SK-N-SH treated with all-trans-retinoic acid at 6 μM for 48 hours (cell line): ENCODE measurements around the gene GREB1L.

ENCODE experiments used
- ATAC-seq: fragments of 200-7000 bp; cut with Tn5 transposase; 3 replicates; pipeline ENCODE4 v1.9.1; 2020; ENCODE audit warnings: mild to moderate bottlenecking, moderate library complexity
- ARNTL ChIP-seq: fragments of 450-650 bp; formaldehyde crosslinking; IDR thresholded peaks from 2 replicates; pipeline ENCODE4 v1.5.0; 2020; ENCODE audit warnings: low read depth, mild to moderate bottlenecking, moderate library complexity, borderline replicate concordance
- BACH2 ChIP-seq: fragments of 250-450 bp; sonication (Bioruptor Pico); IDR thresholded peaks from 2 replicates; pipeline ENCODE4 v1.9.0; 2021; ENCODE audit warnings: mild to moderate bottlenecking, borderline replicate concordance
- CSDC2 ChIP-seq: fragments of 250-450 bp; sonication (Bioruptor Pico); IDR thresholded peaks from 2 replicates; pipeline ENCODE4 v1.5.0; 2020; ENCODE audit warnings: mild to moderate bottlenecking, moderate library complexity
- ESRRG ChIP-seq: fragments of 250-450 bp; sonication (Bioruptor Pico); IDR thresholded peaks from 2 replicates; pipeline ENCODE4 v1.6.1; 2021; ENCODE audit warnings: mild to moderate bottlenecking
- GLIS3 ChIP-seq: fragments of 250-450 bp; sonication (Bioruptor Pico); IDR thresholded peaks from 2 replicates; pipeline ENCODE4 v1.5.0; 2020; ENCODE audit warnings: mild to moderate bottlenecking, moderate library complexity
- ISL1 ChIP-seq: fragments of 250-450 bp; sonication (Bioruptor Pico); IDR thresholded peaks from 2 replicates; pipeline ENCODE4 v2.1.2; 2022; ENCODE audit warnings: mild to moderate bottlenecking, moderate library complexity
- OSR1 ChIP-seq: fragments of 250-450 bp; sonication (Bioruptor Pico); IDR thresholded peaks from 2 replicates; pipeline ENCODE4 v1.8.0; 2022; ENCODE audit warnings: moderate library complexity, mild to moderate bottlenecking, inconsistent platforms
- PPARA ChIP-seq: fragments of 250-450 bp; sonication (Bioruptor Pico); IDR thresholded peaks from 2 replicates; pipeline ENCODE4 v1.5.0; 2020; ENCODE audit warnings: mild to moderate bottlenecking, borderline replicate concordance
- RARB ChIP-seq: fragments of 250-450 bp; sonication (Bioruptor Pico); IDR thresholded peaks from 2 replicates; pipeline ENCODE4 v1.8.0; 2021; ENCODE audit warnings: mild to moderate bottlenecking, moderate library complexity
- SNAI2 ChIP-seq: fragments of 250-450 bp; sonication (Bioruptor Pico); IDR thresholded peaks from 2 replicates; pipeline ENCODE4 v1.5.0; 2020; ENCODE audit warnings: mild to moderate bottlenecking, moderate library complexity
- TCF4 ChIP-seq: fragments of 250-450 bp; sonication (Bioruptor Pico); IDR thresholded peaks from 2 replicates; pipeline ENCODE4 v1.8.0; 2021; ENCODE audit warnings: mild to moderate bottlenecking, moderate library complexity, borderline replicate concordance
- TOX ChIP-seq: fragments of 250-450 bp; sonication (Bioruptor Pico); IDR thresholded peaks from 2 replicates; pipeline ENCODE4 v1.8.0; 2021; ENCODE audit warnings: mild to moderate bottlenecking, moderate library complexity, borderline replicate concordance
- ZFP30 ChIP-seq: fragments of 450-650 bp; formaldehyde crosslinking; IDR thresholded peaks from 2 replicates; pipeline ENCODE4 v1.5.0; 2022; ENCODE audit warnings: mild to moderate bottlenecking, moderate library complexity
- ZNF565 ChIP-seq: fragments of 450-650 bp; formaldehyde crosslinking; conservative IDR thresholded peaks from 2 replicates; pipeline ENCODE4 v1.5.0; 2020; ENCODE audit warnings: low read depth, mild to moderate bottlenecking, moderate library complexity
- ZNF70 ChIP-seq: fragments of 450-650 bp; formaldehyde crosslinking; IDR thresholded peaks from 2 replicates; pipeline ENCODE4 v1.5.0; 2020; ENCODE audit warnings: mild to moderate bottlenecking, moderate library complexity
- ZNF8 ChIP-seq: fragments of 450-650 bp; formaldehyde crosslinking; IDR thresholded peaks from 2 replicates; pipeline ENCODE4 v1.5.0; 2020; ENCODE audit warnings: mild to moderate bottlenecking, moderate library complexity
- TF ChIP-seq, protein P1 (sequence below): fragments of 250-450 bp; sonication (Bioruptor Pico); IDR thresholded peaks from 2 replicates; pipeline ENCODE4 v1.8.0; 2021; ENCODE audit warnings: low read depth, mild to moderate bottlenecking, moderate library complexity, borderline replicate concordance
- TF ChIP-seq, protein P2 (sequence below): fragments of 250-450 bp; sonication (Bioruptor Pico); IDR thresholded peaks from 2 replicates; pipeline ENCODE4 v1.5.0; 2020; ENCODE audit warnings: mild to moderate bottlenecking, moderate library complexity
- TF ChIP-seq, protein P3 (sequence below): fragments of 250-450 bp; sonication (Bioruptor Pico); IDR thresholded peaks from 2 replicates; pipeline ENCODE4 v1.5.1; 2020; ENCODE audit warnings: low read depth, mild to moderate bottlenecking, moderate library complexity
- TF ChIP-seq, protein P4 (sequence below): fragments of 250-450 bp; sonication (Bioruptor Pico); IDR thresholded peaks from 2 replicates; pipeline ENCODE4 v1.5.1; 2021; ENCODE audit warnings: mild to moderate bottlenecking, moderate library complexity
- TF ChIP-seq, protein P5 (sequence below): fragments of 250-450 bp; sonication (Bioruptor Pico); IDR thresholded peaks from 2 replicates; pipeline ENCODE4 v1.8.0; 2020; ENCODE audit warnings: mild to moderate bottlenecking, moderate library complexity, borderline replicate concordance

Gene GREB1L

DNA sequence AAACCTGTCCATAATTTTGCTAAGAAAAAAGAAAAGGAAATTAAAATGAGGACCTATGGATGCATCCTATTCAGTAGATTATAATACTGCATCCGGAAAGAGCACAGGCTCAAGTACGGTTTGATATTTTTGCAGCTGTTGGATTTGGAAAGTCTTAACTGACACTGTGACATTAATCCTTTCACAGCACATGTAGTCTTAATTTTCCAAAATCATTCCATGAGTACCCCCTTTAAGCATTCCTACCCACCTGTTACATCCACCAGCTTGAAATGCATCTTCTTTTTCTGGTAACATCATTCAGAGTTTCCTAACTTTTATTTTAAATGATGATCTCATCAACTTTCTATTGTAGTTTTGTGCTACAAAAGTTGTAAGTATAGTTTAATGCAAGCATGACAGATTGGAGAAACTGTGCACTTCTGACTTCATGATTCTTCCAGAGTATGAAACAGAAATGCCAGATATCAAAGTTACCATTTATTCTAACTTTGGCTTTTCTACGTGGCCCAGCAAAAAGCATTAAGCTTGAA, 244.9 kb downstream of the GREB1L start:
- no peak for ATAC-seq
- TF ChIP-seq GLIS3 (CRISPR knock-in tag) (no peak), ISL1 (no peak), BACH2 (no peak)

DNA sequence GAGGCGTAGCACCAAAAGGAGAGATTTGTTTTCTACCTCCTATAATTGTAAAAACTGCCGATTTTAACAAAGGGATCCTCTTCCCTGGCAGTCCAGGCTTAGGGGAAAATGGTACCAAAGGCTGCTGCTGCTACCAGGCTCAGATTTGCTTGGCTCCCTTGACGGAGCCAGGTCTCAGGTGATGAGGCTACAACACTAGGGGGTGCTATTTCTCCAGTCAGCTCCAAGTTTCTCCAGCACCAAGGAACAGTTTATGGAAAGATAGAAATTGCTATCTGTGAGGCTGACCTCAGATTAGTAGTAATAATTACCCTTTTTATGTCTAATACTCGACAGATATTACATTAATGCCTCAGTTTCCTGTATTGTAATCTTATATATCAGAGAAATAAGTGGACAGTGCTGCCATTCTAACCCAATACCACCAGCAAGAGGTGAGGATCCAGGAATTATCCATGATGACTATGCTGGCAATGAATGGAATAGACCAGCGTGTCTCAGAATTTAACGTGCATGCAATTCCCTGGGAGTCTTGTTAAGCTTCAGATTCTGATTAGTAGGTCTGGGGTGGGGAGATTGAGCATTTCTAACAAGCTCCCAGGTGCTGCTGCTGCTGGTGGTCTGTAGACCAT, 247.2 kb downstream of the GREB1L start:
- ATAC-seq = peak; percentile 96
- TF ChIP-seq, protein P1, sequence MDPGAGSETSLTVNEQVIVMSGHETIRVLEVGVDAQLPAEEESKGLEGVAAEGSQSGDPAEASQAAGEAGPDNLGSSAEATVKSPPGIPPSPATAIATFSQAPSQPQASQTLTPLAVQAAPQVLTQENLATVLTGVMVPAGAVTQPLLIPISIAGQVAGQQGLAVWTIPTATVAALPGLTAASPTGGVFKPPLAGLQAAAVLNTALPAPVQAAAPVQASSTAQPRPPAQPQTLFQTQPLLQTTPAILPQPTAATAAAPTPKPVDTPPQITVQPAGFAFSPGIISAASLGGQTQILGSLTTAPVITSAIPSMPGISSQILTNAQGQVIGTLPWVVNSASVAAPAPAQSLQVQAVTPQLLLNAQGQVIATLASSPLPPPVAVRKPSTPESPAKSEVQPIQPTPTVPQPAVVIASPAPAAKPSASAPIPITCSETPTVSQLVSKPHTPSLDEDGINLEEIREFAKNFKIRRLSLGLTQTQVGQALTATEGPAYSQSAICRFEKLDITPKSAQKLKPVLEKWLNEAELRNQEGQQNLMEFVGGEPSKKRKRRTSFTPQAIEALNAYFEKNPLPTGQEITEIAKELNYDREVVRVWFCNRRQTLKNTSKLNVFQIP = no peak
- no peak for TF ChIP-seq ESRRG (CRISPR knock-in tag)
- no peak for TF ChIP-seq ZNF70
- TF ChIP-seq, protein P2, sequence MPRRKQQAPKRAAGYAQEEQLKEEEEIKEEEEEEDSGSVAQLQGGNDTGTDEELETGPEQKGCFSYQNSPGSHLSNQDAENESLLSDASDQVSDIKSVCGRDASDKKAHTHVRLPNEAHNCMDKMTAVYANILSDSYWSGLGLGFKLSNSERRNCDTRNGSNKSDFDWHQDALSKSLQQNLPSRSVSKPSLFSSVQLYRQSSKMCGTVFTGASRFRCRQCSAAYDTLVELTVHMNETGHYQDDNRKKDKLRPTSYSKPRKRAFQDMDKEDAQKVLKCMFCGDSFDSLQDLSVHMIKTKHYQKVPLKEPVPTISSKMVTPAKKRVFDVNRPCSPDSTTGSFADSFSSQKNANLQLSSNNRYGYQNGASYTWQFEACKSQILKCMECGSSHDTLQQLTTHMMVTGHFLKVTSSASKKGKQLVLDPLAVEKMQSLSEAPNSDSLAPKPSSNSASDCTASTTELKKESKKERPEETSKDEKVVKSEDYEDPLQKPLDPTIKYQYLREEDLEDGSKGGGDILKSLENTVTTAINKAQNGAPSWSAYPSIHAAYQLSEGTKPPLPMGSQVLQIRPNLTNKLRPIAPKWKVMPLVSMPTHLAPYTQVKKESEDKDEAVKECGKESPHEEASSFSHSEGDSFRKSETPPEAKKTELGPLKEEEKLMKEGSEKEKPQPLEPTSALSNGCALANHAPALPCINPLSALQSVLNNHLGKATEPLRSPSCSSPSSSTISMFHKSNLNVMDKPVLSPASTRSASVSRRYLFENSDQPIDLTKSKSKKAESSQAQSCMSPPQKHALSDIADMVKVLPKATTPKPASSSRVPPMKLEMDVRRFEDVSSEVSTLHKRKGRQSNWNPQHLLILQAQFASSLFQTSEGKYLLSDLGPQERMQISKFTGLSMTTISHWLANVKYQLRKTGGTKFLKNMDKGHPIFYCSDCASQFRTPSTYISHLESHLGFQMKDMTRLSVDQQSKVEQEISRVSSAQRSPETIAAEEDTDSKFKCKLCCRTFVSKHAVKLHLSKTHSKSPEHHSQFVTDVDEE (CRISPR knock-in tag) = no peak
- TF ChIP-seq ZNF565 (CRISPR knock-in tag) = no peak
- TF ChIP-seq ZNF8 (CRISPR knock-in tag) = no peak
- TF ChIP-seq, protein P3, sequence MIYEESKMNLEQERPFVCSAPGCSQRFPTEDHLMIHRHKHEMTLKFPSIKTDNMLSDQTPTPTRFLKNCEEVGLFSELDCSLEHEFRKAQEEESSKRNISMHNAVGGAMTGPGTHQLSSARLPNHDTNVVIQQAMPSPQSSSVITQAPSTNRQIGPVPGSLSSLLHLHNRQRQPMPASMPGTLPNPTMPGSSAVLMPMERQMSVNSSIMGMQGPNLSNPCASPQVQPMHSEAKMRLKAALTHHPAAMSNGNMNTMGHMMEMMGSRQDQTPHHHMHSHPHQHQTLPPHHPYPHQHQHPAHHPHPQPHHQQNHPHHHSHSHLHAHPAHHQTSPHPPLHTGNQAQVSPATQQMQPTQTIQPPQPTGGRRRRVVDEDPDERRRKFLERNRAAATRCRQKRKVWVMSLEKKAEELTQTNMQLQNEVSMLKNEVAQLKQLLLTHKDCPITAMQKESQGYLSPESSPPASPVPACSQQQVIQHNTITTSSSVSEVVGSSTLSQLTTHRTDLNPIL (CRISPR knock-in tag) = no peak
- TF ChIP-seq, protein P4, sequence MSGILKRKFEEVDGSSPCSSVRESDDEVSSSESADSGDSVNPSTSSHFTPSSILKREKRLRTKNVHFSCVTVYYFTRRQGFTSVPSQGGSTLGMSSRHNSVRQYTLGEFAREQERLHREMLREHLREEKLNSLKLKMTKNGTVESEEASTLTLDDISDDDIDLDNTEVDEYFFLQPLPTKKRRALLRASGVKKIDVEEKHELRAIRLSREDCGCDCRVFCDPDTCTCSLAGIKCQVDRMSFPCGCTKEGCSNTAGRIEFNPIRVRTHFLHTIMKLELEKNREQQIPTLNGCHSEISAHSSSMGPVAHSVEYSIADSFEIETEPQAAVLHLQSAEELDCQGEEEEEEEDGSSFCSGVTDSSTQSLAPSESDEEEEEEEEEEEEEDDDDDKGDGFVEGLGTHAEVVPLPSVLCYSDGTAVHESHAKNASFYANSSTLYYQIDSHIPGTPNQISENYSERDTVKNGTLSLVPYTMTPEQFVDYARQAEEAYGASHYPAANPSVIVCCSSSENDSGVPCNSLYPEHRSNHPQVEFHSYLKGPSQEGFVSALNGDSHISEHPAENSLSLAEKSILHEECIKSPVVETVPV (CRISPR knock-in tag) = no peak
- TF ChIP-seq TCF4 (CRISPR knock-in tag) = no peak
- no peak for TF ChIP-seq ARNTL (CRISPR knock-in tag)
- TF ChIP-seq SNAI2 (CRISPR knock-in tag) = no peak
- TF ChIP-seq ZFP30 (CRISPR knock-in tag) = no peak
- no peak for TF ChIP-seq PPARA (CRISPR knock-in tag)
- TF ChIP-seq TOX (CRISPR knock-in tag) = no peak
- TF ChIP-seq GLIS3 (CRISPR knock-in tag) = no peak
- TF ChIP-seq CSDC2 = no peak
- TF ChIP-seq OSR1 (CRISPR knock-in tag) = no peak
- TF ChIP-seq, protein P5, sequence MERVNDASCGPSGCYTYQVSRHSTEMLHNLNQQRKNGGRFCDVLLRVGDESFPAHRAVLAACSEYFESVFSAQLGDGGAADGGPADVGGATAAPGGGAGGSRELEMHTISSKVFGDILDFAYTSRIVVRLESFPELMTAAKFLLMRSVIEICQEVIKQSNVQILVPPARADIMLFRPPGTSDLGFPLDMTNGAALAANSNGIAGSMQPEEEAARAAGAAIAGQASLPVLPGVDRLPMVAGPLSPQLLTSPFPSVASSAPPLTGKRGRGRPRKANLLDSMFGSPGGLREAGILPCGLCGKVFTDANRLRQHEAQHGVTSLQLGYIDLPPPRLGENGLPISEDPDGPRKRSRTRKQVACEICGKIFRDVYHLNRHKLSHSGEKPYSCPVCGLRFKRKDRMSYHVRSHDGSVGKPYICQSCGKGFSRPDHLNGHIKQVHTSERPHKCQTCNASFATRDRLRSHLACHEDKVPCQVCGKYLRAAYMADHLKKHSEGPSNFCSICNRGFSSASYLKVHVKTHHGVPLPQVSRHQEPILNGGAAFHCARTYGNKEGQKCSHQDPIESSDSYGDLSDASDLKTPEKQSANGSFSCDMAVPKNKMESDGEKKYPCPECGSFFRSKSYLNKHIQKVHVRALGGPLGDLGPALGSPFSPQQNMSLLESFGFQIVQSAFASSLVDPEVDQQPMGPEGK (CRISPR knock-in tag) = no peak
- no peak for TF ChIP-seq BACH2

DNA sequence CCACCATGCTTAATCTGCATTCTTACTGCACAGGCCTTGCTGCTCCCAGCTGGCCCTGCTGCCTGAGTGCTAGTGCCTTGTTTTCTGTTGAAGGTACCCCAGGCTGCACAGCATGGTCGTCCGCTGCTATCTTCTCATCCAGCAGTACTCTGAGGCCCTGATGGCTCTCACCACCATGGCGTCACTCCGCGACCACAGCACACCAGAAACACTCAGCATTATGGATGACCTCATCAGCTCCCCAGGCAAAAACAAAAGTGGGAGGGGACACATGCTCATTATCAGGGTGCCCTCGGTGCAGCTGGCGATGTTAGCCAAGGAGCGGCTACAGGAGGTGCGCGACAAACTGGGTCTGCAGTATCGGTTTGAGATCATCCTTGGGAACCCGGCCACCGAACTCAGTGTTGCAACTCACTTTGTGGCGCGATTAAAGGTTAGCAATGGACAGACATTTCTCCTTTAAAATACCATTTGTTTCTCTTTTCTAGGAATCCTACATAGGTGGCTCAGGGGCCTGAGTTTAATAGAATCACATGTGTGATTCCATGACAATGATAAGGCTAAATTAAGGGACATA, 248.0 kb downstream of the GREB1L start:
- no peak for ATAC-seq
- TF ChIP-seq SNAI2 (CRISPR knock-in tag) = no peak
- TF ChIP-seq, protein P3 (CRISPR knock-in tag) = no peak
- TF ChIP-seq PPARA (CRISPR knock-in tag) = no peak
- no peak for TF ChIP-seq RARB (CRISPR knock-in tag)
- TF ChIP-seq ZNF70 = no peak
- no peak for TF ChIP-seq TOX (CRISPR knock-in tag)
- no peak for TF ChIP-seq BACH2
